MM.1S (cell line): ENCODE measurements around the gene RBM47.

Source experiments
- DNase-seq: peaks from one replicate; pipeline ENCODE4 v3.0.0-alpha.2; 2015
- H2AFZ ChIP-seq: fragments of 300-600 bp; sonication (generic); 2 replicates; pipeline ENCODE4 v1.6.0; 2016; ENCODE audit warnings: antibody characterized with exemption, low read length
- H3F3A ChIP-seq: fragments of 300-600 bp; sonication (generic); 2 replicates; pipeline ENCODE4 v1.6.1; 2016; ENCODE audit warnings: mild to moderate bottlenecking, antibody characterized with exemption, low read length, moderate library complexity, mixed read lengths; ENCODE audit not compliant: insufficient read depth
- H3K27ac ChIP-seq: fragments of 300-600 bp; sonication (generic); 2 replicates; pipeline ENCODE4 v1.5.1; 2016; ENCODE audit warnings: mild to moderate bottlenecking, low read length
- H3K27me3 ChIP-seq: fragments of 300-600 bp; sonication (generic); replicated peaks from 2 replicates; pipeline ENCODE4 v1.6.0; 2016; ENCODE audit warnings: low read length; ENCODE audit not compliant: insufficient read depth
- H3K36me3 ChIP-seq: fragments of 300-600 bp; sonication (generic); replicated peaks from 2 replicates; pipeline ENCODE4 v1.6.1; 2016; ENCODE audit warnings: mild to moderate bottlenecking, low read length, mixed read lengths; ENCODE audit not compliant: insufficient read depth
- H3K4me1 ChIP-seq: fragments of 300-600 bp; sonication (generic); 2 replicates; pipeline ENCODE4 v1.6.1; 2016; ENCODE audit warnings: low read length, mixed read lengths
- H3K4me2 ChIP-seq: fragments of 300-600 bp; sonication (generic); 2 replicates; pipeline ENCODE4 v1.6.0; 2016; ENCODE audit warnings: low read depth, low read length
- H3K4me3 ChIP-seq: fragments of 300-600 bp; sonication (generic); 2 replicates; pipeline ENCODE4 v1.5.1; 2016; ENCODE audit warnings: low read length, mixed read lengths
- H3K79me2 ChIP-seq: fragments of 300-600 bp; sonication (generic); 2 replicates; pipeline ENCODE4 v1.6.1; 2016; ENCODE audit warnings: mixed run types, low read length, mixed read lengths
- H3K9ac ChIP-seq: fragments of 300-600 bp; sonication (generic); 2 replicates; pipeline ENCODE4 v1.6.1; 2016; ENCODE audit warnings: low read length, mixed read lengths
- H3K9me2 ChIP-seq: fragments of 300-600 bp; sonication (generic); replicated peaks from 2 replicates; pipeline ENCODE4 v1.6.1; 2016; ENCODE audit warnings: mild to moderate bottlenecking, low read length, mixed read lengths; ENCODE audit not compliant: insufficient read depth
- H3K9me3 ChIP-seq: fragments of 300-600 bp; sonication (generic); replicated peaks from 2 replicates; pipeline ENCODE4 v1.6.1; 2016; ENCODE audit warnings: mild to moderate bottlenecking, low read length, mixed read lengths; ENCODE audit not compliant: insufficient read depth
- H4K20me1 ChIP-seq: fragments of 300-600 bp; sonication (generic); 2 replicates; pipeline ENCODE4 v1.6.1; 2016; ENCODE audit warnings: mild to moderate bottlenecking, low read length, moderate library complexity, mixed read lengths; ENCODE audit not compliant: insufficient read depth
- EZH2 ChIP-seq: fragments of 300-600 bp; sonication (generic); optimal IDR thresholded peaks from 2 replicates; pipeline ENCODE3; 2017; ENCODE audit warnings: low read depth, mild to moderate bottlenecking, antibody characterized with exemption, low read length, mixed read lengths
- EZH2phosphoT487 ChIP-seq: fragments of 300-600 bp; sonication (generic); IDR thresholded peaks from 2 replicates; pipeline ENCODE4 v1.6.1; 2018; ENCODE audit warnings: antibody characterized with exemption, low read length
- TF ChIP-seq, protein P1 (sequence below): fragments of 300-600 bp; sonication (generic); IDR thresholded peaks from 2 replicates; pipeline ENCODE4 v1.5.1; 2016; ENCODE audit warnings: antibody characterized with exemption, low read length, mixed read lengths

Gene RBM47

DNA sequence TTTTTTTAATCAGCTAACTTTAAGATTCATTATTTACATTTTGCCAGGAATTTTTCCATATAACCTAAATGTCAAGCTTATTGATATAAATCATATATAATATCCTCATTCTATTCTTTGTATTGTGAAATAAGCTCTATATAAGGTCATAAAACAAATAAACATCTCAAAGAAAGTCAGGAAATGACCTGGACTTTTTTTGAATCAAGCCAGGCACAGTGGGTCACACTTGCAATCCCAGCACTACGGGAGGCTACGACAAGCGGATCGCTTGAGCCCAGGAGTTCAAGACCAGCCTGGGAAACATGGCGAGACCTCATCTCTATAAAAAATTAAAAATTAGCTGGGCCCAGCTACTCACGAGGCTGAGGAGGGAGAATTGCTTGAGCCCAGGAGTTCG lies 88.9 kb downstream of the RBM47 start:
- H3K9me2 ChIP-seq: no peaks in the 10 kb centered on the region
- no peak overlapping the region for H3K4me3 ChIP-seq
- no peaks in the 10 kb centered on the region for H4K20me1 ChIP-seq
- no peaks in the 10 kb centered on the region for H3K9me3 ChIP-seq
- H3K79me2 ChIP-seq: peaks cover 32% of the 10 kb centered on the region
- no peak for DNase-seq
- H3K4me1 ChIP-seq: no peaks in the 10 kb centered on the region
- no peak overlapping the region for H3K9ac ChIP-seq
- H3K36me3 ChIP-seq: no peaks in the 10 kb centered on the region; the same call in 1 of the 2 replicates
- H2AFZ ChIP-seq: no peak overlapping the region
- TF ChIP-seq, protein P1, sequence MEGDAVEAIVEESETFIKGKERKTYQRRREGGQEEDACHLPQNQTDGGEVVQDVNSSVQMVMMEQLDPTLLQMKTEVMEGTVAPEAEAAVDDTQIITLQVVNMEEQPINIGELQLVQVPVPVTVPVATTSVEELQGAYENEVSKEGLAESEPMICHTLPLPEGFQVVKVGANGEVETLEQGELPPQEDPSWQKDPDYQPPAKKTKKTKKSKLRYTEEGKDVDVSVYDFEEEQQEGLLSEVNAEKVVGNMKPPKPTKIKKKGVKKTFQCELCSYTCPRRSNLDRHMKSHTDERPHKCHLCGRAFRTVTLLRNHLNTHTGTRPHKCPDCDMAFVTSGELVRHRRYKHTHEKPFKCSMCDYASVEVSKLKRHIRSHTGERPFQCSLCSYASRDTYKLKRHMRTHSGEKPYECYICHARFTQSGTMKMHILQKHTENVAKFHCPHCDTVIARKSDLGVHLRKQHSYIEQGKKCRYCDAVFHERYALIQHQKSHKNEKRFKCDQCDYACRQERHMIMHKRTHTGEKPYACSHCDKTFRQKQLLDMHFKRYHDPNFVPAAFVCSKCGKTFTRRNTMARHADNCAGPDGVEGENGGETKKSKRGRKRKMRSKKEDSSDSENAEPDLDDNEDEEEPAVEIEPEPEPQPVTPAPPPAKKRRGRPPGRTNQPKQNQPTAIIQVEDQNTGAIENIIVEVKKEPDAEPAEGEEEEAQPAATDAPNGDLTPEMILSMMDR: no peak
- TF ChIP-seq EZH2 (no peak), EZH2phosphoT487 (no peak)
- no peak overlapping the region for H3K27ac ChIP-seq
- H3K27me3 ChIP-seq: no peaks in the 10 kb centered on the region
- no peaks in the 10 kb centered on the region for H3F3A ChIP-seq
- H3K4me2 ChIP-seq: no peak overlapping the region

DNA sequence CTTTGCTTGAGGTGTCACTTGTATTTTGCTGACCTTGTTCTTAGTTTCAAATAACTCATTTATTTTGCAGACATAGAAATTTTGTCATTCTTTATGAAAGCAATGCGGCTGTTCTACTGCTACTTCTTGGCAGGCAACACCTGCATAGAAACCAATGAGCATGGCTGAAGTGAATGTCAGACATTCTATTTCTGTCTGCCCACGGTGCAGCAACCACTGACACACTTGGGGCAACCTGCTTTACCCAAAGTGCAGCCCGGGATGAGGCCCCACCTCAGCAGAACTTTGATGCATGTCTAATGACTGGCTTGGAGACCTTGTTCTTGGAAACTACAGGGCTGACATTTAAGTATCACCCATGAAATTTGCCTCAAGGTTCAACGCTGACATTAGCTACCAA lies 93.6 kb downstream of the RBM47 start:
- Histone ChIP-seq H3K27ac (no peak overlapping the region), H3F3A (no peaks in the 10 kb centered on the region), H3K4me2 (no peak overlapping the region), H3K4me3 (no peak overlapping the region), H3K9ac (no peak overlapping the region), H2AFZ (no peak overlapping the region), H4K20me1 (no peaks in the 10 kb centered on the region), H3K36me3 (no peaks in the 10 kb centered on the region; the same call in 1 of the 2 replicates), H3K9me2 (no peaks in the 10 kb centered on the region), H3K79me2 (peaks cover 11% of the 10 kb centered on the region), H3K27me3 (no peaks in the 10 kb centered on the region), H3K9me3 (no peaks in the 10 kb centered on the region), H3K4me1 (no peaks in the 10 kb centered on the region)
- no peak for TF ChIP-seq EZH2
- no peak for TF ChIP-seq EZH2phosphoT487
- TF ChIP-seq, protein P1: no peak
- no peak for DNase-seq

DNA sequence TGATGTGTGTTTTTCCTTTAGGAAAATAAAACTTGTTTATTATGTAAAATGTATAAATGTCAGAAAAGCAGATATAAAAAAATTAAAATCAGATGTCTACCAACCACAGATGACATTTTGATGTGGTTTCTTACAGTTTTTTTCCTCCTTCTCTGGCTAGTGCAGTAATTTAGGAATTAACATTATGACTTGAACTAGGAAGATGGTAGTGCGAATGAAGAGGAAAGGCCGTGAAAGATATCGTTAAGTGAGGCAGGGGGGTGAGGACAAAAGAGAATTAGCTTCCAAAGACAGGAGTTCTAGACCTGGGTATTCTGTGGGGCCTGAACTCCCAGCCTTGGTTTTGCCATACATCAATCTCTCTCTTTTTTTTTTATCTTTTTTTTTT lies 98.0 kb downstream of the RBM47 start:
- Histone ChIP-seq H3K27ac (no peak overlapping the region), H3K79me2 (peaks cover 16% of the 10 kb centered on the region), H3K9ac (no peak overlapping the region), H3K4me3 (no peak overlapping the region), H3K36me3 (no peaks in the 10 kb centered on the region), H3K9me2 (no peaks in the 10 kb centered on the region), H3F3A (no peaks in the 10 kb centered on the region), H4K20me1 (no peaks in the 10 kb centered on the region), H3K4me2 (no peak overlapping the region), H3K9me3 (no peaks in the 10 kb centered on the region), H3K4me1 (no peaks in the 10 kb centered on the region), H3K27me3 (no peaks in the 10 kb centered on the region), H2AFZ (no peak overlapping the region)
- TF ChIP-seq, protein P1: no peak
- TF ChIP-seq EZH2phosphoT487 (no peak), EZH2 (no peak)
- no peak for DNase-seq
